CD4-positive, CD25-positive, alpha-beta regulatory T cell (primary cell): ENCODE measurements around the gene GALNT10. TPM values are rescaled to one million over a fixed set of nuclear protein-coding genes. Genes with fewer than 3 reads are reported as not detected.
A peak's percentile ranks its signal among the peaks of the same experiment; 100 is the strongest.

Source experiments
- ATAC-seq, 2 donors: fragments of 150-1000 bp; cut with Tn5 transposase; one replicate each; pipeline ENCODE4 v1.10.0; 2021; ENCODE audit warnings: low read depth in 2 of 2, moderate number of reproducible peaks in 2 of 2, moderate library complexity in 1 of 2
- DNase-seq, 3 donors: peaks; one replicate each; pipeline versions ENCODE4 v3.0.0 to v3.0.0-alpha.2; 2012 to 2022; ENCODE audit warnings: mixed read lengths in 1 of 3
- H3K27ac ChIP-seq: one replicate; pipeline ENCODE4 v1.7.0; 2013; ENCODE audit warnings: mild to moderate bottlenecking, low read length; ENCODE audit not compliant: insufficient read depth, poor library complexity, severe bottlenecking
- H3K27me3 ChIP-seq: one replicate; pipeline ENCODE4 v1.7.0; 2013; ENCODE audit warnings: low read length; ENCODE audit not compliant: control insufficient read depth, insufficient read depth
- H3K36me3 ChIP-seq: one replicate; pipeline ENCODE4 v1.7.0; 2013; ENCODE audit warnings: mild to moderate bottlenecking, low read length, moderate library complexity; ENCODE audit not compliant: control insufficient read depth, insufficient read depth
- H3K4me1 ChIP-seq: 2 replicates; pipeline ENCODE4 v1.7.0; 2013; ENCODE audit warnings: mild to moderate bottlenecking, low read length; ENCODE audit not compliant: insufficient read depth, control insufficient read depth, poor library complexity, severe bottlenecking
- H3K4me3 ChIP-seq: one replicate; pipeline ENCODE4 v1.7.0; 2013; ENCODE audit warnings: low read depth, mild to moderate bottlenecking, low read length, moderate library complexity
- H3K9me3 ChIP-seq, 2 experiments: 1 replicate in 1 of 2; 2 replicates in 1 of 2; pipeline ENCODE4 v1.7.0; 2013; ENCODE audit warnings: low read length in 2 of 2, mild to moderate bottlenecking in 1 of 2, moderate library complexity in 1 of 2; ENCODE audit not compliant: control insufficient read depth in 2 of 2
- H3K27ac Mint-ChIP-seq, 3 donors: one replicate each; pipeline ENCODE4 v1.8.0; 2020 to 2022; ENCODE audit warnings: mild to moderate bottlenecking in 3 of 3, mixed read lengths in 3 of 3, moderate library complexity in 2 of 3
- H3K27me3 Mint-ChIP-seq: one replicate; pipeline ENCODE4 v1.8.0; 2022; ENCODE audit warnings: mild to moderate bottlenecking, mixed read lengths
- H3K36me3 Mint-ChIP-seq: one replicate; pipeline ENCODE4 v1.8.0; 2020; ENCODE audit warnings: mixed read lengths
- H3K4me1 Mint-ChIP-seq, 4 donors: one replicate each; pipeline ENCODE4 v1.8.0; 2020 to 2022; ENCODE audit warnings: mixed read lengths in 4 of 4, mild to moderate bottlenecking in 1 of 4
- H3K4me3 Mint-ChIP-seq, 4 donors: one replicate each; pipeline ENCODE4 v1.8.0; 2020 to 2022; ENCODE audit warnings: mild to moderate bottlenecking in 4 of 4, mixed read lengths in 4 of 4, moderate library complexity in 3 of 4
- H3K9me3 Mint-ChIP-seq, 7 donors: one replicate each; pipeline ENCODE4 v1.8.0; 2020 to 2022; ENCODE audit warnings: mixed read lengths in 7 of 7, mild to moderate bottlenecking in 3 of 7, moderate library complexity in 2 of 7
- polyA plus RNA-seq, 4 donors: library from polyadenylated mRNA; unstranded; fragments of 300-500 nt; fragmentation: Illumina TruSeq; gene quantifications; one replicate each; pipeline ENCODE4 v1.2.3, GENCODE V29; 2021
- total RNA-seq: library from RNA; stranded (reverse); gene quantifications from one replicate; pipeline ENCODE4 v1.2.3, GENCODE V29; 2022

The GALNT10 gene
- total and polyA plus RNA-seq, 5 donors from 2014 or later = 8.4 to 43.4 (median 15.9) TPM

GRCh38 chr5:154390096-154390495 is 199.6 kb downstream of the GALNT10 start:
- H3K27ac ChIP-seq = no peak overlapping the region
- peaks cover 37% of the 10 kb centered on the region for H3K36me3 ChIP-seq
- H3K27me3 Mint-ChIP-seq = no peaks in the 10 kb centered on the region
- no peaks in the 10 kb centered on the region for H3K27me3 ChIP-seq
- no peaks in the 10 kb centered on the region for H3K9me3 Mint-ChIP-seq
- ATAC-seq (no peak), DNase-seq (no peak)
- no peaks in the 10 kb centered on the region for H3K9me3 ChIP-seq
- peaks cover 0 to 8% (median 0%) of the 10 kb centered on the region in 4 donors for H3K4me1 Mint-ChIP-seq
- H3K4me1 ChIP-seq = no peaks in the 10 kb centered on the region
- no peak overlapping the region for H3K4me3 ChIP-seq
- no peak overlapping the region for H3K27ac Mint-ChIP-seq
- H3K36me3 Mint-ChIP-seq = peaks cover 46% of the 10 kb centered on the region
- no peak overlapping the region for H3K4me3 Mint-ChIP-seq

GRCh38 chr5:154390746-154391359 is 200.3 kb downstream of the GALNT10 start:
- no peak overlapping the region for H3K4me3 Mint-ChIP-seq

GRCh38 chr5:154391788-154392187 is 201.3 kb downstream of the GALNT10 start:
- Mint-ChIP-seq H3K27ac (peak overlapping the region in 1 of 3 donors; percentile 58), H3K36me3 (peaks cover 42% of the 10 kb centered on the region), H3K27me3 (no peaks in the 10 kb centered on the region), H3K4me1 (peaks cover 0 to 4% (median 0%) of the 10 kb centered on the region in 4 donors), H3K9me3 (no peaks in the 10 kb centered on the region), H3K4me3 (no peak overlapping the region)
- Histone ChIP-seq H3K4me1 (no peaks in the 10 kb centered on the region), H3K4me3 (no peak overlapping the region), H3K27me3 (no peaks in the 10 kb centered on the region), H3K36me3 (peaks cover 27% of the 10 kb centered on the region), H3K9me3 (no peaks in the 10 kb centered on the region), H3K27ac (no peak overlapping the region)
- DNase-seq (no peak), ATAC-seq (no peak)

More at GRCh38 chr5:154390746-154391359, 200.3 kb downstream of the GALNT10 start:
- no peak for ATAC-seq
- Mint-ChIP-seq H3K4me1 (peaks cover 0 to 4% (median 0%) of the 10 kb centered on the region in 4 donors), H3K9me3 (no peaks in the 10 kb centered on the region), H3K36me3 (peaks cover 41% of the 10 kb centered on the region), H3K27ac (no peak overlapping the region), H3K27me3 (no peaks in the 10 kb centered on the region)
- H3K9me3 ChIP-seq = no peaks in the 10 kb centered on the region
- no peak for DNase-seq
- H3K4me3 ChIP-seq = no peak overlapping the region
- H3K27ac ChIP-seq = no peak overlapping the region
- no peaks in the 10 kb centered on the region for H3K4me1 ChIP-seq
- peaks cover 35% of the 10 kb centered on the region for H3K36me3 ChIP-seq
- no peaks in the 10 kb centered on the region for H3K27me3 ChIP-seq

- Mint-ChIP-seq H3K4me1 (peaks cover 0 to 4% (median 1%) of the 10 kb centered on the region in 4 donors), H3K27ac (peak overlapping the region in 1 of 3 donors; percentile 52), H3K9me3 (no peaks in the 10 kb centered on the region), H3K36me3 (peaks cover 38% of the 10 kb centered on the region), H3K4me3 (no peak overlapping the region), H3K27me3 (no peaks in the 10 kb centered on the region)
- DNase-seq (no peak), ATAC-seq (no peak)
- Histone ChIP-seq H3K27ac (no peak overlapping the region), H3K4me1 (no peaks in the 10 kb centered on the region), H3K9me3 (no peaks in the 10 kb centered on the region), H3K27me3 (no peaks in the 10 kb centered on the region), H3K4me3 (no peak overlapping the region), H3K36me3 (peaks cover 18% of the 10 kb centered on the region)
Measured at GRCh38 chr5:154393850-154394249, 203.3 kb downstream of the GALNT10 start.

- H3K36me3 ChIP-seq = peaks cover 18% of the 10 kb centered on the region
- H3K4me1 Mint-ChIP-seq = peaks cover 0 to 4% (median 1%) of the 10 kb centered on the region in 4 donors
- H3K36me3 Mint-ChIP-seq = peaks cover 38% of the 10 kb centered on the region
- H3K4me1 ChIP-seq = no peaks in the 10 kb centered on the region
- H3K4me3 Mint-ChIP-seq = no peak overlapping the region
- no peaks in the 10 kb centered on the region for H3K27me3 ChIP-seq
- DNase-seq (no peak), ATAC-seq (no peak)
- no peak overlapping the region for H3K27ac ChIP-seq
- no peaks in the 10 kb centered on the region for H3K27me3 Mint-ChIP-seq
- H3K9me3 Mint-ChIP-seq = no peaks in the 10 kb centered on the region
- no peaks in the 10 kb centered on the region for H3K9me3 ChIP-seq
- peak overlapping the region in 1 of 3 donors; percentile 52 for H3K27ac Mint-ChIP-seq
- no peak overlapping the region for H3K4me3 ChIP-seq
Measured at GRCh38 chr5:154394307-154394706, 203.8 kb downstream of the GALNT10 start.

GRCh38 chr5:154395407-154396106 is 205.0 kb downstream of the GALNT10 start:
- peaks cover 31% of the 10 kb centered on the region for H3K36me3 Mint-ChIP-seq
- ATAC-seq (no peak), DNase-seq (no peak)
- H3K27me3 Mint-ChIP-seq = no peaks in the 10 kb centered on the region
- H3K4me1 Mint-ChIP-seq = peaks cover 0 to 4% (median 1%) of the 10 kb centered on the region in 4 donors
- Histone ChIP-seq H3K4me3 (no peak overlapping the region), H3K9me3 (no peaks in the 10 kb centered on the region), H3K4me1 (no peaks in the 10 kb centered on the region), H3K36me3 (peaks cover 14% of the 10 kb centered on the region), H3K27me3 (no peaks in the 10 kb centered on the region), H3K27ac (no peak overlapping the region)
- no peak overlapping the region for H3K4me3 Mint-ChIP-seq
- H3K9me3 Mint-ChIP-seq = no peaks in the 10 kb centered on the region
- peak overlapping the region in 1 of 3 donors; percentile 69 for H3K27ac Mint-ChIP-seq

- ATAC-seq = no peak
- peak overlapping the region in 1 of 3 donors; percentile 14 for H3K27ac Mint-ChIP-seq
- no peaks in the 10 kb centered on the region for H3K9me3 ChIP-seq
- no peaks in the 10 kb centered on the region for H3K27me3 Mint-ChIP-seq
- H3K4me3 ChIP-seq = no peak overlapping the region
- H3K4me1 ChIP-seq = no peaks in the 10 kb centered on the region
- no peaks in the 10 kb centered on the region for H3K27me3 ChIP-seq
- no peak overlapping the region for H3K27ac ChIP-seq
- DNase-seq = no peak
- peaks cover 0 to 4% (median 1%) of the 10 kb centered on the region in 4 donors for H3K4me1 Mint-ChIP-seq
- H3K9me3 Mint-ChIP-seq = no peaks in the 10 kb centered on the region
- peaks cover 9% of the 10 kb centered on the region for H3K36me3 ChIP-seq
- H3K36me3 Mint-ChIP-seq = peaks cover 29% of the 10 kb centered on the region
- no peak overlapping the region for H3K4me3 Mint-ChIP-seq
Measured at GRCh38 chr5:154396128-154396527, 205.6 kb downstream of the GALNT10 start.
